GM23248 (cell line): ENCODE results near the gene SEMA6A. TPM values are rescaled to one million over a fixed set of nuclear protein-coding genes. Genes with fewer than 3 reads are reported as not detected.

Source experiments
- DNase-seq: peaks from one replicate; pipeline ENCODE4 v3.0.0-alpha.2; 2015
- H2AFZ ChIP-seq: fragments of 200-600 bp; sonication (generic); 2 replicates; pipeline ENCODE4 v1.6.1; 2016; ENCODE audit warnings: antibody characterized with exemption
- H3F3A ChIP-seq: fragments of 200-600 bp; sonication (generic); 2 replicates; pipeline ENCODE4 v1.6.1; 2016; ENCODE audit warnings: mild to moderate bottlenecking, antibody characterized with exemption, mixed run types; ENCODE audit not compliant: insufficient read depth
- H3K27ac ChIP-seq: fragments of 200-600 bp; sonication (generic); 2 replicates; pipeline ENCODE4 v1.5.1; 2016; ENCODE audit warnings: mild to moderate bottlenecking
- H3K27me3 ChIP-seq: fragments of 200-600 bp; sonication (generic); replicated peaks from 2 replicates; pipeline ENCODE4 v1.6.1; 2016; ENCODE audit warnings: mild to moderate bottlenecking; ENCODE audit not compliant: insufficient read depth
- H3K36me3 ChIP-seq: fragments of 200-600 bp; sonication (generic); 2 replicates; pipeline ENCODE4 v1.6.1; 2016; ENCODE audit warnings: low read depth, mild to moderate bottlenecking
- H3K4me1 ChIP-seq: fragments of 200-600 bp; sonication (generic); 2 replicates; pipeline ENCODE4 v1.6.1; 2016; ENCODE audit warnings: mild to moderate bottlenecking; ENCODE audit not compliant: insufficient read depth
- H3K4me2 ChIP-seq: fragments of 200-600 bp; sonication (generic); one replicate; pipeline ENCODE4 v1.6.1; 2016; ENCODE audit warnings: mild to moderate bottlenecking; ENCODE audit not compliant: unreplicated experiment
- H3K4me3 ChIP-seq: fragments of 200-600 bp; sonication (generic); 2 replicates; pipeline ENCODE4 v1.5.1; 2016; ENCODE audit warnings: mild to moderate bottlenecking
- H3K79me2 ChIP-seq: fragments of 200-600 bp; sonication (generic); 2 replicates; pipeline ENCODE4 v1.6.1; 2016; ENCODE audit warnings: mild to moderate bottlenecking; ENCODE audit not compliant: insufficient read depth
- H3K9ac ChIP-seq: fragments of 200-600 bp; sonication (generic); 2 replicates; pipeline ENCODE4 v1.6.1; 2016; ENCODE audit warnings: mild to moderate bottlenecking
- H3K9me2 ChIP-seq: fragments of 200-600 bp; sonication (generic); 2 replicates; pipeline ENCODE4 v1.6.1; 2016; ENCODE audit warnings: mixed run types, mild to moderate bottlenecking, moderate library complexity; ENCODE audit not compliant: insufficient read depth
- H3K9me3 ChIP-seq: fragments of 200-600 bp; sonication (generic); one replicate; pipeline ENCODE4 v1.6.1; 2017; ENCODE audit warnings: low read depth
- H4K20me1 ChIP-seq: fragments of 200-600 bp; sonication (generic); 2 replicates; pipeline ENCODE4 v1.6.0; 2016; ENCODE audit not compliant: insufficient read depth
- EZH2 ChIP-seq: fragments of 200-600 bp; sonication (generic); IDR thresholded peaks from 2 replicates; pipeline ENCODE4 v1.6.1; 2018; ENCODE audit warnings: antibody characterized with exemption, mild to moderate bottlenecking; ENCODE audit not compliant: insufficient read depth, poor library complexity, severe bottlenecking
- EZH2phosphoT487 ChIP-seq: fragments of 200-600 bp; sonication (generic); IDR thresholded peaks from 2 replicates; pipeline ENCODE4 v1.6.1; 2018; ENCODE audit warnings: antibody characterized with exemption, moderate library complexity, mild to moderate bottlenecking, low read depth; ENCODE audit not compliant: insufficient read depth
- WGBS, 2 experiments: methylation state at CpG; one replicate each; pipeline ENCODE4 v1.1.6; 2015 to 2017; ENCODE audit warnings: low lambda C conversion rate in 2 of 2, low coverage in 1 of 2; ENCODE audit errors: missing lambda C conversion rate in 2 of 2; 5-methylcytosine and 5-hydroxymethylcytosine counted together
- in situ Hi-C: fragments of 300-500 bp; cut with MboI; formaldehyde crosslinking; loops from 2 replicates; pipeline ENCODE4 v1.15.0; 2020
- polyA plus RNA-seq: library from polyadenylated mRNA; unstranded; fragments of >200 nt; fragmentation: Nextera tagmentation; extraction: Ambion mirVana; gene quantifications from 2 replicates; pipeline ENCODE4 v1.2.1, GENCODE V29; 2016
- total RNA-seq: library from RNA; depleted of rRNA; stranded (reverse); fragments of >200 nt; shearing (Covaris generic); gene quantifications from 2 replicates; pipeline ENCODE4 v1.2.3, GENCODE V29; 2014

Gene SEMA6A
- total and polyA plus RNA-seq, 2 experiments from 2014 or later, result under 0.01 to 0.79 TPM

- no peak overlapping the region for H3K27ac ChIP-seq
- no peaks in the 10 kb centered on the region for H3K27me3 ChIP-seq
- no peaks in the 10 kb centered on the region for H3F3A ChIP-seq
- TF ChIP-seq EZH2phosphoT487, result no peak
- TF ChIP-seq EZH2, result no peak
- H2AFZ ChIP-seq, result no peak overlapping the region
- H3K4me2 ChIP-seq, result no peak overlapping the region
- in situ Hi-C loops, result no loop called here
- no peaks in the 10 kb centered on the region for H3K9me2 ChIP-seq
- DNase-seq, result no peak
- no peaks in the 10 kb centered on the region for H3K79me2 ChIP-seq
- no peak overlapping the region for H3K9ac ChIP-seq
- no peak overlapping the region for H3K4me3 ChIP-seq
- no peaks in the 10 kb centered on the region for H3K9me3 ChIP-seq
- H3K4me1 ChIP-seq, result no peaks in the 10 kb centered on the region
- no peaks in the 10 kb centered on the region for H3K36me3 ChIP-seq
- no peaks in the 10 kb centered on the region for H4K20me1 ChIP-seq
- 49 to 50% methylated on average over 3 of the region's 3 CpGs for WGBS, 2 experiments
Observed at GRCh38 chr5:116469631-116470030, 105.0 kb downstream of the SEMA6A start.

- Histone ChIP-seq H3K27me3 (no peaks in the 10 kb centered on the region), H4K20me1 (no peaks in the 10 kb centered on the region), H3K4me2 (no peak overlapping the region), H3F3A (no peaks in the 10 kb centered on the region), H2AFZ (no peak overlapping the region), H3K9ac (no peak overlapping the region), H3K27ac (no peak overlapping the region), H3K36me3 (no peaks in the 10 kb centered on the region), H3K4me3 (no peak overlapping the region), H3K79me2 (no peaks in the 10 kb centered on the region), H3K4me1 (no peaks in the 10 kb centered on the region), H3K9me3 (no peaks in the 10 kb centered on the region), H3K9me2 (no peaks in the 10 kb centered on the region)
- WGBS, 2 experiments, result 76% methylated on average over 2 of the region's 2 CpGs
- no peak for DNase-seq
- in situ Hi-C loops, result no loop called here
- no peak for TF ChIP-seq EZH2
- no peak for TF ChIP-seq EZH2phosphoT487
Observed at GRCh38 chr5:116468583-116468982, 106.0 kb downstream of the SEMA6A start.

GRCh38 chr5:116467465-116467843 is 107.2 kb downstream of the SEMA6A start:
- no peaks in the 10 kb centered on the region for H3K27me3 ChIP-seq
- H3K4me2 ChIP-seq, result no peak overlapping the region
- 91 to 93% methylated on average over 5 of the region's 5 CpGs for WGBS, 2 experiments
- H3K27ac ChIP-seq, result no peak overlapping the region
- no peak for DNase-seq
- TF ChIP-seq EZH2 (no peak), EZH2phosphoT487 (no peak)
- H4K20me1 ChIP-seq, result no peaks in the 10 kb centered on the region
- no peak overlapping the region for H2AFZ ChIP-seq
- H3K4me3 ChIP-seq, result no peak overlapping the region
- H3K79me2 ChIP-seq, result no peaks in the 10 kb centered on the region
- H3K9me3 ChIP-seq, result no peaks in the 10 kb centered on the region
- no peaks in the 10 kb centered on the region for H3F3A ChIP-seq
- no peaks in the 10 kb centered on the region for H3K9me2 ChIP-seq
- no peaks in the 10 kb centered on the region for H3K36me3 ChIP-seq
- in situ Hi-C loops, result no loop called here
- no peaks in the 10 kb centered on the region for H3K4me1 ChIP-seq
- no peak overlapping the region for H3K9ac ChIP-seq

- Histone ChIP-seq H3K36me3 (no peaks in the 10 kb centered on the region), H3K9me2 (no peaks in the 10 kb centered on the region), H4K20me1 (no peaks in the 10 kb centered on the region), H3F3A (no peaks in the 10 kb centered on the region), H3K27me3 (no peaks in the 10 kb centered on the region), H3K27ac (no peak overlapping the region), H3K9me3 (no peaks in the 10 kb centered on the region), H2AFZ (no peak overlapping the region), H3K4me2 (no peak overlapping the region), H3K4me1 (no peaks in the 10 kb centered on the region), H3K79me2 (no peaks in the 10 kb centered on the region), H3K9ac (no peak overlapping the region), H3K4me3 (no peak overlapping the region)
- TF ChIP-seq EZH2phosphoT487, result no peak
- no peak for TF ChIP-seq EZH2
- in situ Hi-C loops, result no loop called here
- 92 to 94% methylated on average over 7 of the region's 7 CpGs for WGBS, 2 experiments
- DNase-seq, result no peak
Observed at GRCh38 chr5:116466727-116467464, 107.7 kb downstream of the SEMA6A start.

GRCh38 chr5:116465411-116465810 is 109.2 kb downstream of the SEMA6A start:
- WGBS, 2 experiments, result 73 to 81% methylated on average over 3 of the region's 3 CpGs

More at GRCh38 chr5:116465411-116465810, 109.2 kb downstream of the SEMA6A start:
- Histone ChIP-seq H3K79me2 (no peaks in the 10 kb centered on the region), H3K9me3 (no peaks in the 10 kb centered on the region), H3K36me3 (no peaks in the 10 kb centered on the region), H3K4me3 (no peak overlapping the region), H3K9ac (no peak overlapping the region), H3K27me3 (no peaks in the 10 kb centered on the region), H2AFZ (no peak overlapping the region), H3K9me2 (no peaks in the 10 kb centered on the region), H4K20me1 (no peaks in the 10 kb centered on the region), H3F3A (no peaks in the 10 kb centered on the region), H3K4me1 (no peaks in the 10 kb centered on the region), H3K27ac (no peak overlapping the region), H3K4me2 (no peak overlapping the region)
- in situ Hi-C loops, result no loop called here
- no peak for DNase-seq
- no peak for TF ChIP-seq EZH2
